ENCODE results near the gene SWI5. TPM values are rescaled to one million over a fixed set of nuclear protein-coding genes. Genes with fewer than 3 reads are reported as not detected.

Gene SWI5
- total and polyA plus RNA-seq, 9 of the 15 experiments (the other 6 are each of a cell fraction or from before 2014, with no cell fraction given), result 62.8 to 133 (median 95.9) TPM

DNA sequence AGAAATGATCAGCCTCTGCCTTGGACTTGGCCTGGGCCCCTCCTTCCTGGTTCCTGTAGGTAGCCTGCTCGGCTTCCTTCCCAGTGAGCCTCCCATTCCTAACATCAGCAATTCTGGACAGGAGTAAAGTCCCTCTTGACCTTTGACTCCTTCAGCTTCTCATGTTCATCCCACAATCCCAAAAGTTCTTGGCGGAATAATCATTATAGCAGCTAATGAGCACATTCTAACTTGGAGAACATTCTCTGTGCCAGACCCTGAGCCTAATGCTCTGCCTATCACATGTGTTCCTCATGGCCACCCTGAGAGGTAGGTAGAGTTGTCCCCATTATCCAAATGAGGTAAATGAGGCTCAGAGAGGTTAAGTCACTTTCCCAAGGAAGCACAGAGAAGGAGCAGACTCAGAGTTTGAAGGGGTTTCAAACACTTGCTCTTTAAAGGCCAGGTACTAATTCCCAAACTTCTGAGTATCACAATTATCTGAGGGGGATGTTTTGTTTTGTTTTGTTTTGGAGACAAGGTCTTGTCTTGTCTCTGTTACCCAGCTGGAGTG lies 21.2 kb downstream of the SWI5 start:
- H3K9ac ChIP-seq (ENCODE audit: insufficient read depth in 1 of 2, low read depth in 2 of 2, low read length in 2 of 2), result peak overlapping the region; percentile 17 to 73; a peak in 3 of 4 replicates
- WGBS (ENCODE audit: insufficient coverage, low coverage, missing lambda C conversion rate), result 41% methylated on average over 2 of the region's 2 CpGs
- ChIA-PET CTCF (ENCODE audit: low intra/inter-chr PET ratio) (no interaction called here), POLR2A (interaction anchor here (0.7 to 4.3 kb wide), 14 partner anchors 8 to 98 kb away, joined by 3 to 38 read pairs (median 3); partner anchors contain the start of genes GOLGA2 and SWI5)
- in situ Hi-C loops (cut with MboI), result loop anchor here (25.0 kb wide), 1 partner anchor 1490 kb away; no protein-coding TSS in a partner anchor
- BruUV-seq (replicated peaks), result no TSS peak
- H3K79me2 ChIP-seq (ENCODE audit: control insufficient read depth, insufficient read depth, low read length), result no peaks in the 10 kb centered on the region
- 0 out of 2 replicates have a peak, but pooled peaks cover 4% of the 10 kb centered on the region for H4K20me1 ChIP-seq (replicated peaks; ENCODE audit: control insufficient read depth, insufficient read depth, low read length)
- peak overlapping the region; percentile 49 for H3K27ac ChIP-seq (ENCODE audit: extremely low read depth, low read depth, low read length)
- no peaks in the 10 kb centered on the region for H3K36me3 ChIP-seq (ENCODE audit: control insufficient read depth, insufficient read depth, low read length)
- H2AFZ ChIP-seq (ENCODE audit: low read depth, low read length), result no peak overlapping the region
- intact Hi-C loops (cut with micrococcal nuclease), result loop anchor here (2.0 to 5.0 kb wide), 3 partner anchors 1390 to 1486 kb away; no protein-coding TSS in a partner anchor
- peaks cover 38 to 42% of the 10 kb centered on the region in 2 experiments for H3K4me1 ChIP-seq (replicated peaks in 1 of 2; ENCODE audit: control insufficient read depth in 2 of 2, insufficient read depth in 2 of 2, low read length in 2 of 2)
- H3K9me1 ChIP-seq (ENCODE audit: control insufficient read depth, insufficient read depth, low read length), result peaks cover 8% of the 10 kb centered on the region
- H3K4me3 ChIP-seq, result no peak overlapping the region
- DNase-seq (ENCODE audit: extremely low read depth in 1 of 4, low spot score in 3 of 4), result peak in 1 of 4 experiments; percentile 17
- no peak for FAIRE-seq
- H3K4me2 ChIP-seq (ENCODE audit: insufficient read depth, low read length), result peak overlapping the region; percentile 47
- no peak for ATAC-seq
- H3K9me3 ChIP-seq (replicated peaks; ENCODE audit: control insufficient read depth, insufficient read depth, low read depth, low read length), result no peaks in the 10 kb centered on the region
- no peaks in the 10 kb centered on the region for H3K27me3 ChIP-seq (ENCODE audit: control insufficient read depth in 2 of 2, insufficient read depth in 2 of 2, low read length in 2 of 2)
- TF ChIP-seq NEUROD1 (IDR thresholded peaks at IDR 0.05; ENCODE audit: borderline replicate concordance, low read depth, low read length, partially characterized antibody) (peak; percentile 17), IRF9 (tag; IDR thresholded peaks at IDR 0.05) (no peak), ZNF780A (CRISPR knock-in tag; IDR thresholded peaks at IDR 0.05) (peak; percentile 24; the same call in 1 of the 2 replicates), ZNF174 (CRISPR knock-in tag; IDR thresholded peaks at IDR 0.05) (no peak), KLF10 (CRISPR knock-in tag; IDR thresholded peaks at IDR 0.05) (0 out of 2 replicates have a peak, but pooled peaks have one; percentile 17), FIP1L1 (IDR thresholded peaks at IDR 0.05; ENCODE audit: low read depth, low read length, poor library complexity, severe bottlenecking) (no peak), RBM25 (IDR thresholded peaks at IDR 0.05; ENCODE audit: low read depth, low read length, severe bottlenecking) (peak; percentile 97), TBP (optimal IDR thresholded peaks at IDR 0.05; ENCODE audit: low read depth, low read length) (peak; percentile 44), ZFP36 (IDR thresholded peaks at IDR 0.05; ENCODE audit: low read depth, low read length, partially characterized antibody) (peak; percentile 96), ZNF551 (CRISPR knock-in tag; IDR thresholded peaks at IDR 0.05) (peak; percentile 31; the same call in 1 of the 2 replicates), HNRNPL (IDR thresholded peaks at IDR 0.05; ENCODE audit: low read depth, low read length) (no peak), RCOR1 (IDR thresholded peaks at IDR 0.05; ENCODE audit: borderline replicate concordance in 1 of 2, low read depth in 2 of 2, low read length in 2 of 2) (peak; percentile 5 to 57; a peak in 2 of 4 replicates), NFE2L1 (tag; IDR thresholded peaks at IDR 0.05; ENCODE audit: borderline replicate concordance, low read depth) (no peak), MAFK (IDR thresholded peaks at IDR 0.05; ENCODE audit: low read length) (0 out of 2 replicates have a peak, but pooled peaks have one; percentile 17), ZNF830 (CRISPR knock-in tag; IDR thresholded peaks at IDR 0.05) (0 out of 2 replicates have a peak, but pooled peaks have one; percentile 86), ZNF146 (CRISPR knock-in tag; IDR thresholded peaks at IDR 0.05; ENCODE audit: unreplicated experiment) (no peak)
- TF ChIP-seq, protein P1, sequence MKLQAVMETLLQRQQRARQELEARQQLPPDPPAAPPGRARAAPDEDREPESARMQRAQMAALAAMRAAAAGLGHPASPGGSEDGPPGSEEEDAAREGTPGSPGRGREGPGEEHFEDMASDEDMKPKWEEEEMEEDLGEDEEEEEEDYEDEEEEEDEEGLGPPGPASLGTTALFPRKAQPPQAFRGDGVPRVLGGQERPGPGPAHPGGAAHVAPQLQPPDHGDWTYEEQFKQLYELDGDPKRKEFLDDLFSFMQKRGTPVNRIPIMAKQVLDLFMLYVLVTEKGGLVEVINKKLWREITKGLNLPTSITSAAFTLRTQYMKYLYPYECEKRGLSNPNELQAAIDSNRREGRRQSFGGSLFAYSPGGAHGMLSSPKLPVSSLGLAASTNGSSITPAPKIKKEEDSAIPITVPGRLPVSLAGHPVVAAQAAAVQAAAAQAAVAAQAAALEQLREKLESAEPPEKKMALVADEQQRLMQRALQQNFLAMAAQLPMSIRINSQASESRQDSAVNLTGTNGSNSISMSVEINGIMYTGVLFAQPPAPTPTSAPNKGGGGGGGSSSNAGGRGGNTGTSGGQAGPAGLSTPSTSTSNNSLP (IDR thresholded peaks at IDR 0.05; ENCODE audit: borderline replicate concordance, low read depth, low read length), result no peak
- TF ChIP-seq, protein P2, sequence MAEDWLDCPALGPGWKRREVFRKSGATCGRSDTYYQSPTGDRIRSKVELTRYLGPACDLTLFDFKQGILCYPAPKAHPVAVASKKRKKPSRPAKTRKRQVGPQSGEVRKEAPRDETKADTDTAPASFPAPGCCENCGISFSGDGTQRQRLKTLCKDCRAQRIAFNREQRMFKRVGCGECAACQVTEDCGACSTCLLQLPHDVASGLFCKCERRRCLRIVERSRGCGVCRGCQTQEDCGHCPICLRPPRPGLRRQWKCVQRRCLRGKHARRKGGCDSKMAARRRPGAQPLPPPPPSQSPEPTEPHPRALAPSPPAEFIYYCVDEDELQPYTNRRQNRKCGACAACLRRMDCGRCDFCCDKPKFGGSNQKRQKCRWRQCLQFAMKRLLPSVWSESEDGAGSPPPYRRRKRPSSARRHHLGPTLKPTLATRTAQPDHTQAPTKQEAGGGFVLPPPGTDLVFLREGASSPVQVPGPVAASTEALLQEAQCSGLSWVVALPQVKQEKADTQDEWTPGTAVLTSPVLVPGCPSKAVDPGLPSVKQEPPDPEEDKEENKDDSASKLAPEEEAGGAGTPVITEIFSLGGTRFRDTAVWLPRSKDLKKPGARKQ (CRISPR knock-in tag; IDR thresholded peaks at IDR 0.05), result no peak
